ENCODE results near the gene HNRNPK.

The HNRNPK gene

DNA sequence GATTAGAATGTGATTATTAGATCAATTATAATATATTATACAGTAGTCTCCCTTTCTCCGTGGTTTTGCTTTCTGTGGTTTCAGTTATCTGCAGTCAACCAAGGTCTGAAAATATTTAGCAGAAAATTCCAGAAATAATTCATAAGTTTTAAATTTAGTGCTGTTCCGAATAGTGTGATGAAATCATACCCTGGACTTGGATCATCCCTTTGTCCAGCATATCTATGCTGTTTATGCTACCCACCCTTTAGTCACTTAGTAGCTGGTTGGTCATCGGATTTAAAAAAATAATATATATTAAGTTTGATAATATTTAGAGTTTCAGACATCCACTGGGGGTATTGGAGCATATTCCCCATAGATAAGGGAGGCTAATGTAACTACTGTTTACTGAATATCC, 20.2 kb upstream of the HNRNPK start:
- TF ChIP-seq, protein P1, sequence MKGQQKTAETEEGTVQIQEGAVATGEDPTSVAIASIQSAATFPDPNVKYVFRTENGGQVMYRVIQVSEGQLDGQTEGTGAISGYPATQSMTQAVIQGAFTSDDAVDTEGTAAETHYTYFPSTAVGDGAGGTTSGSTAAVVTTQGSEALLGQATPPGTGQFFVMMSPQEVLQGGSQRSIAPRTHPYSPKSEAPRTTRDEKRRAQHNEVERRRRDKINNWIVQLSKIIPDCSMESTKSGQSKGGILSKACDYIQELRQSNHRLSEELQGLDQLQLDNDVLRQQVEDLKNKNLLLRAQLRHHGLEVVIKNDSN (IDR thresholded peaks at IDR 0.05), result no peak
- TF ChIP-seq, protein P2, sequence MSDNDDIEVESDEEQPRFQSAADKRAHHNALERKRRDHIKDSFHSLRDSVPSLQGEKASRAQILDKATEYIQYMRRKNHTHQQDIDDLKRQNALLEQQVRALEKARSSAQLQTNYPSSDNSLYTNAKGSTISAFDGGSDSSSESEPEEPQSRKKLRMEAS (IDR thresholded peaks at IDR 0.05), result no peak
- no peak for TF ChIP-seq NFIC (IDR thresholded peaks at IDR 0.05)
- TF ChIP-seq TAF1 (IDR thresholded peaks at IDR 0.05; ENCODE audit: low read depth), result no peak

DNA sequence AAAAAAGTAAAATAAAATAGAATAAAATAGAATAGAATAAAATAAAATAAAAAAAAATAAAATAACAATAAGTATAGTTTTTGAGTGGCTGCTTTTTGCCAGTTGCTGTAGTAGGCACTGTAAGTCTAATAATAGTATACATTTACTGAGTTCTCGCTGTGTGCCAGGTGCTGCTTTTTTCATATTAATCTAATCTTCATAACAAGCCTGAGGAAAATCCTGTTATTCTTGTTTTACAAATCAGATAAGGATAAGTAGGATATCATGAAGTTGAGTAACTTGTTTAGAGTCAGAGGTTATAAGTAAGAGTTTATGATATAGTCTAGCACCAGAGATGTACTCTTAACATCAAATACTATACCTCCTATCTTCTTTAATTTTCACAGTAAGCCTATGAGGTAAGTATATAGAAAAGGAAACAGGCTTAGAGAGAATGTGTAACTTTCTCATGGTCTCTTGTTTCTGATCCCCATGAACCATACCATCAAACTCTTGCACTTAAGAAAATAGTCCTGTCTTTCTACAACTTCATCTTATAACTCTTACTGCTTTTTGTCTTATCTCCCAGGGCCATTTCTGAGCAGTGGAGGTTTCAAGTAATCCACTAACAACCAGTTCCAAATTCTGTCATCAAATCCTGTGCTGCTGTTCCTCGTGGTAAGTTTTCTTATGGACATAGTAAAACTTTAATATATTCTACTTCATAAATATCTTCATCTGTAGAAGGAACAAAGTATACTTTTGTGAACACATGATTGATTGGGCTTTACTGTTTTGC, 19.3 kb upstream of the HNRNPK start:
- TF ChIP-seq YY1 (IDR thresholded peaks at IDR 0.05; ENCODE audit: low read depth), result no peak
- TF ChIP-seq FOXM1 (IDR thresholded peaks at IDR 0.05; ENCODE audit: borderline replicate concordance, low read depth), result no peak
- TF ChIP-seq TAF1 (IDR thresholded peaks at IDR 0.05; ENCODE audit: low read depth), result no peak
- TF ChIP-seq ZBTB7A (IDR thresholded peaks at IDR 0.05; ENCODE audit: low read depth), result no peak
- TF ChIP-seq NFIC (IDR thresholded peaks at IDR 0.05), result no peak
- TF ChIP-seq, protein P2 (IDR thresholded peaks at IDR 0.05), result no peak
- no peak for TF ChIP-seq CREB1 (IDR thresholded peaks at IDR 0.05; ENCODE audit: low read depth)
- TF ChIP-seq TEAD4 (IDR thresholded peaks at IDR 0.05), result no peak
- no peak for TF ChIP-seq EP300 (IDR thresholded peaks at IDR 0.05; ENCODE audit: borderline replicate concordance)
- TF ChIP-seq, protein P3, sequence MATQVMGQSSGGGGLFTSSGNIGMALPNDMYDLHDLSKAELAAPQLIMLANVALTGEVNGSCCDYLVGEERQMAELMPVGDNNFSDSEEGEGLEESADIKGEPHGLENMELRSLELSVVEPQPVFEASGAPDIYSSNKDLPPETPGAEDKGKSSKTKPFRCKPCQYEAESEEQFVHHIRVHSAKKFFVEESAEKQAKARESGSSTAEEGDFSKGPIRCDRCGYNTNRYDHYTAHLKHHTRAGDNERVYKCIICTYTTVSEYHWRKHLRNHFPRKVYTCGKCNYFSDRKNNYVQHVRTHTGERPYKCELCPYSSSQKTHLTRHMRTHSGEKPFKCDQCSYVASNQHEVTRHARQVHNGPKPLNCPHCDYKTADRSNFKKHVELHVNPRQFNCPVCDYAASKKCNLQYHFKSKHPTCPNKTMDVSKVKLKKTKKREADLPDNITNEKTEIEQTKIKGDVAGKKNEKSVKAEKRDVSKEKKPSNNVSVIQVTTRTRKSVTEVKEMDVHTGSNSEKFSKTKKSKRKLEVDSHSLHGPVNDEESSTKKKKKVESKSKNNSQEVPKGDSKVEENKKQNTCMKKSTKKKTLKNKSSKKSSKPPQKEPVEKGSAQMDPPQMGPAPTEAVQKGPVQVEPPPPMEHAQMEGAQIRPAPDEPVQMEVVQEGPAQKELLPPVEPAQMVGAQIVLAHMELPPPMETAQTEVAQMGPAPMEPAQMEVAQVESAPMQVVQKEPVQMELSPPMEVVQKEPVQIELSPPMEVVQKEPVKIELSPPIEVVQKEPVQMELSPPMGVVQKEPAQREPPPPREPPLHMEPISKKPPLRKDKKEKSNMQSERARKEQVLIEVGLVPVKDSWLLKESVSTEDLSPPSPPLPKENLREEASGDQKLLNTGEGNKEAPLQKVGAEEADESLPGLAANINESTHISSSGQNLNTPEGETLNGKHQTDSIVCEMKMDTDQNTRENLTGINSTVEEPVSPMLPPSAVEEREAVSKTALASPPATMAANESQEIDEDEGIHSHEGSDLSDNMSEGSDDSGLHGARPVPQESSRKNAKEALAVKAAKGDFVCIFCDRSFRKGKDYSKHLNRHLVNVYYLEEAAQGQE (IDR thresholded peaks at IDR 0.05; ENCODE audit: low read depth), result no peak
- TF ChIP-seq, protein P1 (IDR thresholded peaks at IDR 0.05), result no peak
- no peak for TF ChIP-seq TCF12 (IDR thresholded peaks at IDR 0.05; ENCODE audit: low read depth)
- TF ChIP-seq EGR1 (IDR thresholded peaks at IDR 0.05), result no peak

DNA sequence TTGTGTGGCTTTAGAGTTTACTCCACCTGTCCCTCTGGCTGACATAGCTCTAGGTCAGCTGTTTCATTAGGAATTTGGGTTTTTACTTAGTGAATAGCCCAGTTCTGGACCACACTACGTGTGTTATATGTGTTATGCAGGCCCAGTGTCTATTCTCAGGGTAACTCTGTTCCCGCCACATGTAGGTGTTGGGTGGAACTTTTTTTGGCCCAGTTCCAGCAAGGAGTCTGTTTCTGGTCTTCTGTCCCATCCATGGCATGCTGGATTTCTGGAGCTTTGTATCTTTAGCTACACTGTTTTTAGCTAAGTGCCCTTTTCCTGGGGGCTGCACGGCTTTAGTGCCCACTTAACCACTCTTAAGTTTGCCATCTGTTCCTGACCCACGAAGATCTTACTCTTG, 16.1 kb upstream of the HNRNPK start:
- TF ChIP-seq CREB1 (IDR thresholded peaks at IDR 0.05; ENCODE audit: low read depth) (no peak), NFIC (IDR thresholded peaks at IDR 0.05) (no peak), TEAD4 (IDR thresholded peaks at IDR 0.05) (no peak), FOXM1 (IDR thresholded peaks at IDR 0.05; ENCODE audit: borderline replicate concordance, low read depth) (no peak), YY1 (IDR thresholded peaks at IDR 0.05; ENCODE audit: low read depth) (no peak), RAD21 (IDR thresholded peaks at IDR 0.05; ENCODE audit: low read depth) (no peak), EGR1 (IDR thresholded peaks at IDR 0.05) (no peak), CEBPB (IDR thresholded peaks at IDR 0.05) (no peak), EP300 (IDR thresholded peaks at IDR 0.05; ENCODE audit: borderline replicate concordance) (no peak), TAF1 (IDR thresholded peaks at IDR 0.05; ENCODE audit: low read depth) (no peak), ZBTB7A (IDR thresholded peaks at IDR 0.05; ENCODE audit: low read depth) (no peak), TCF12 (IDR thresholded peaks at IDR 0.05; ENCODE audit: low read depth) (no peak)
- TF ChIP-seq, protein P1 (IDR thresholded peaks at IDR 0.05), result no peak
- TF ChIP-seq, protein P2 (IDR thresholded peaks at IDR 0.05), result no peak
- TF ChIP-seq, protein P3 (IDR thresholded peaks at IDR 0.05; ENCODE audit: low read depth), result no peak

DNA sequence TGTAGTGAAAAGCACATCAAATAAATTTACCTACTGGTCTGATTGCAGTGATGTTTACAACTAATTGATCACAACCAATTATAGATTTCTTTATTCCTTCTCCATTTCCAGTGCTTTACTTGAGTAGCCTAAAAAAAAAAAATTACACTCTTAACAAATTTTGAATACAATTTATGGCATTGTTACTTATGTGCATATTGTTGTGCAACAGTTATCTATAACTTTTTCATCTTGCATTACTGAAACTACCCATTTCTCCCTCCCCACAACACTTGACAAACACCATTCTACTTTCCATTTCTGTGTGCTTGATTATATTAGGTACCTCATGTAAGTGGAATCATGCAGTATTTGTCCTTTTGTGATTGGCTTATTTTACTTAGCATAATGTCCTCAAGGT, 12.9 kb upstream of the HNRNPK start:
- TF ChIP-seq TCF12 (IDR thresholded peaks at IDR 0.05; ENCODE audit: low read depth), result no peak
- TF ChIP-seq, protein P2 (IDR thresholded peaks at IDR 0.05), result no peak

DNA sequence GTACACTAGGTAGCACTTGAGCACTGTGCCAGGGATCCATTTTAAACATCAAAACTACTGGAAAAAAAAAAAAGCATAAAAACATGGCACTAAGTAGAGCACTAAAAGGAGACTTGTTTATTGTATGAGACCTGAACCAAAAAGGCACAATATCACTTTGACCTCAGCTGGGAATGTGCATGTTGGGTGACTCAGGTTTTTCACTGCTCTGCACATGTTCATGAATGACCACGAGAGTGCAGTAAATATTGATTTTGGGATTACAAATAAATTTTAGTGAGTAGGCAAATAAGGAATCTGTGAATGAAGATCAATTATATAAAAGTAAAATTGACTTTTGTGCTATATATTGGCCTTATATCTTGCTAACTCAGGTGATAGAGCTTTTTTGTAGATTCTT, 12.4 kb upstream of the HNRNPK start:
- TF ChIP-seq, protein P2 (IDR thresholded peaks at IDR 0.05), result no peak
- TF ChIP-seq CREB1 (IDR thresholded peaks at IDR 0.05; ENCODE audit: low read depth), result no peak
- TF ChIP-seq TCF12 (IDR thresholded peaks at IDR 0.05; ENCODE audit: low read depth), result no peak
- TF ChIP-seq RAD21 (IDR thresholded peaks at IDR 0.05; ENCODE audit: low read depth), result no peak
- no peak for TF ChIP-seq EP300 (IDR thresholded peaks at IDR 0.05; ENCODE audit: borderline replicate concordance)
- TF ChIP-seq ZBTB7A (IDR thresholded peaks at IDR 0.05; ENCODE audit: low read depth), result no peak
- no peak for TF ChIP-seq EGR1 (IDR thresholded peaks at IDR 0.05)
- TF ChIP-seq, protein P3 (IDR thresholded peaks at IDR 0.05; ENCODE audit: low read depth), result no peak
- TF ChIP-seq, protein P1 (IDR thresholded peaks at IDR 0.05), result no peak
- no peak for TF ChIP-seq TAF1 (IDR thresholded peaks at IDR 0.05; ENCODE audit: low read depth)
- no peak for TF ChIP-seq FOXM1 (IDR thresholded peaks at IDR 0.05; ENCODE audit: borderline replicate concordance, low read depth)
- TF ChIP-seq NFIC (IDR thresholded peaks at IDR 0.05), result no peak
- no peak for TF ChIP-seq TEAD4 (IDR thresholded peaks at IDR 0.05)
- no peak for TF ChIP-seq CEBPB (IDR thresholded peaks at IDR 0.05)
- no peak for TF ChIP-seq YY1 (IDR thresholded peaks at IDR 0.05; ENCODE audit: low read depth)
